SK-N-SH treated with all-trans-retinoic acid at 6 μM for 48 hours (cell line): ENCODE measurements around the gene TTLL6.

Source experiments
- CREB5 ChIP-seq: fragments of 250-450 bp; sonication (Bioruptor Pico); IDR thresholded peaks from 2 replicates; pipeline ENCODE4 v1.5.1; 2020; ENCODE audit warnings: low read depth, mild to moderate bottlenecking, moderate library complexity
- PATZ1 ChIP-seq: fragments of 250-450 bp; sonication (Bioruptor Pico); IDR thresholded peaks from 2 replicates; pipeline ENCODE4 v1.8.0; 2020; ENCODE audit warnings: mild to moderate bottlenecking, moderate library complexity, borderline replicate concordance
- RARB ChIP-seq: fragments of 250-450 bp; sonication (Bioruptor Pico); IDR thresholded peaks from 2 replicates; pipeline ENCODE4 v1.8.0; 2021; ENCODE audit warnings: mild to moderate bottlenecking, moderate library complexity
- TSHZ2 ChIP-seq: fragments of 250-450 bp; sonication (Bioruptor Pico); IDR thresholded peaks from 2 replicates; pipeline ENCODE4 v1.5.0; 2020; ENCODE audit warnings: mild to moderate bottlenecking, moderate library complexity
- ZNF8 ChIP-seq: fragments of 450-650 bp; formaldehyde crosslinking; IDR thresholded peaks from 2 replicates; pipeline ENCODE4 v1.5.0; 2020; ENCODE audit warnings: mild to moderate bottlenecking, moderate library complexity

- no peak for TF ChIP-seq RARB (CRISPR knock-in tag)
- TF ChIP-seq PATZ1 (CRISPR knock-in tag), result no peak
- TF ChIP-seq CREB5 (CRISPR knock-in tag), result no peak
- TF ChIP-seq TSHZ2, result no peak
- no peak for TF ChIP-seq ZNF8 (CRISPR knock-in tag)
These were observed 47.9 kb downstream of the TTLL6 start for GRCh38 chr17:48769009-48769675.
